ENCODE results near the gene BRINP1. TPM values are rescaled to one million over a fixed set of nuclear protein-coding genes. Genes with fewer than 3 reads are reported as not detected.

BRINP1 gene
- total RNA-seq, 1 experiment from 2014 or later: 14.0 TPM

DNA sequence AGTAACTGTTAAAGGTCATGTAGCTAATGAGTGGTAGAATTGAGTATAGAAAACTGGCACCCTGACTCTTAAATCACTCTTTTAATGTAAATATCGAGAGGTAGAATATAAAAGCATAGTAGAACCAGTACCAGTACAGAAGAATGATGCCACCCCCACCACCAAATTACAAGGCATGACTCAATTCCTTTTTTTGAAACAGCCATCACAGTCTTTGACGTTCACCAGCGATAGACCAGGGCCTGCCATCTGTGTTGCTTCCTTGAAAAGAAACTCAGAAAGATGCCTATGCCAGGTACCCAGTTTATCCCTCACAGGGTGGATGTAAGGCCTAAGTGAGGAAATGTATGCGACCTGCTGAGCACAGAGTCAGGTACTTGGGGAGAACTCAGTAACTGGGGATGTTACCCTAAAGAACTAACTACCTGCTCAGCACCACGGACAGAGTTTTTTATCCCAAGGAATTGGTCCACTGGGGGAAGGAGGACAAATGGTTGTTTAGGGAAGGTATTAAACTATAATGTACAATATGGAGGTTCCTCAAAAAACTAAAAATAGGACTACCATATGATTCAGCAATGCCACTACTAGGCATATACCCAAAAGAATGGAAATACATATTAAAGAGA is 116.5 kb downstream of the BRINP1 start:
- Mint-ChIP-seq H3K27me3 (ENCODE audit: low read depth) (no peaks in the 10 kb centered on the region), H3K9me3 (no peaks in the 10 kb centered on the region)

More for the DNA sequence above, 116.5 kb downstream of the BRINP1 start:
- H3K27ac ChIP-seq (ENCODE audit: insufficient read length, low read depth, low read length): no peak overlapping the region
- H3K27ac Mint-ChIP-seq: no peak overlapping the region; a peak in 1 of 7 replicates
- DNase-seq: no peak
- H3K4me1 ChIP-seq (ENCODE audit: insufficient read depth, low read length): no peaks in the 10 kb centered on the region
- no peak overlapping the region for H3K56ac ChIP-seq (ENCODE audit: insufficient read length, low read depth, low read length)
- no peaks in the 10 kb centered on the region for H4K20me1 ChIP-seq (ENCODE audit: control insufficient read depth, insufficient read depth, insufficient read length)
- H3K23ac ChIP-seq (ENCODE audit: insufficient read length, low read depth, low read length): no peak overlapping the region
- H3K4me3 Mint-ChIP-seq: no peak overlapping the region
- no peak overlapping the region for H2BK120ac ChIP-seq (ENCODE audit: low read depth, low read length, poor library complexity, severe bottlenecking)
- no peak overlapping the region for H2AK5ac ChIP-seq (ENCODE audit: insufficient read length, low read length)
- no peak overlapping the region for H2BK5ac ChIP-seq (ENCODE audit: insufficient read length, low read length)
- no peak overlapping the region for H2BK12ac ChIP-seq (ENCODE audit: insufficient read length, low read depth, low read length)
- H3K9me3 ChIP-seq (ENCODE audit: control insufficient read depth, low read depth, low read length): no peaks in the 10 kb centered on the region
- no peak overlapping the region for H3K4me2 ChIP-seq (ENCODE audit: insufficient read depth, insufficient read length, low read length)
- no peak overlapping the region for H3T11ph ChIP-seq (ENCODE audit: low read length)
- no peak overlapping the region for H3K18ac ChIP-seq (ENCODE audit: insufficient read length, low read depth, low read length)
- no peak overlapping the region for H2BK15ac ChIP-seq (ENCODE audit: low read depth, low read length)
- no peak overlapping the region for H4K91ac ChIP-seq (ENCODE audit: insufficient read length, low read depth, low read length)
- H2AFZ ChIP-seq (ENCODE audit: low read length): no peak overlapping the region
- H3K14ac ChIP-seq (ENCODE audit: insufficient read depth, low read length): no peak overlapping the region
- no peak overlapping the region for H3K9ac ChIP-seq (ENCODE audit: extremely low read depth, insufficient read length, low read length)
- H3K79me1 ChIP-seq (ENCODE audit: insufficient read depth, low read depth, low read length, poor library complexity, severe bottlenecking): no peaks in the 10 kb centered on the region
- peaks cover 3 to 10% of the 10 kb centered on the region in 2 experiments for H3K4me1 Mint-ChIP-seq
- no peak overlapping the region for H4K8ac ChIP-seq (replicated peaks; ENCODE audit: insufficient read length, low read depth, low read length)
- H3K27me3 ChIP-seq (ENCODE audit: insufficient read depth, low read length): no peaks in the 10 kb centered on the region
- TF ChIP-seq, protein P1, sequence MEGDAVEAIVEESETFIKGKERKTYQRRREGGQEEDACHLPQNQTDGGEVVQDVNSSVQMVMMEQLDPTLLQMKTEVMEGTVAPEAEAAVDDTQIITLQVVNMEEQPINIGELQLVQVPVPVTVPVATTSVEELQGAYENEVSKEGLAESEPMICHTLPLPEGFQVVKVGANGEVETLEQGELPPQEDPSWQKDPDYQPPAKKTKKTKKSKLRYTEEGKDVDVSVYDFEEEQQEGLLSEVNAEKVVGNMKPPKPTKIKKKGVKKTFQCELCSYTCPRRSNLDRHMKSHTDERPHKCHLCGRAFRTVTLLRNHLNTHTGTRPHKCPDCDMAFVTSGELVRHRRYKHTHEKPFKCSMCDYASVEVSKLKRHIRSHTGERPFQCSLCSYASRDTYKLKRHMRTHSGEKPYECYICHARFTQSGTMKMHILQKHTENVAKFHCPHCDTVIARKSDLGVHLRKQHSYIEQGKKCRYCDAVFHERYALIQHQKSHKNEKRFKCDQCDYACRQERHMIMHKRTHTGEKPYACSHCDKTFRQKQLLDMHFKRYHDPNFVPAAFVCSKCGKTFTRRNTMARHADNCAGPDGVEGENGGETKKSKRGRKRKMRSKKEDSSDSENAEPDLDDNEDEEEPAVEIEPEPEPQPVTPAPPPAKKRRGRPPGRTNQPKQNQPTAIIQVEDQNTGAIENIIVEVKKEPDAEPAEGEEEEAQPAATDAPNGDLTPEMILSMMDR (conservative IDR thresholded peaks at IDR 0.05): no peak
- H3K36me3 Mint-ChIP-seq (ENCODE audit: insufficient read depth in 1 of 3, low read depth in 3 of 3): peaks cover 0 to 5% (median 3%) of the 10 kb centered on the region in 3 experiments; a peak in 3 of 7 replicates
- H3K4ac ChIP-seq (ENCODE audit: low read depth, low read length): no peak overlapping the region
- no peak overlapping the region for H4K5ac ChIP-seq (ENCODE audit: insufficient read length, low read depth, low read length)
- H3K79me2 ChIP-seq (ENCODE audit: insufficient read depth, low read length): no peaks in the 10 kb centered on the region
- no peak overlapping the region for H2BK20ac ChIP-seq (ENCODE audit: low read depth, low read length, poor library complexity, severe bottlenecking)
- WGBS (ENCODE audit: extremely low coverage, insufficient read length, low lambda C conversion rate): no CpG with 5 or more reads among the region's 5 CpGs
- H3K23me2 ChIP-seq (ENCODE audit: insufficient read length, low read depth, low read length, poor library complexity, severe bottlenecking): no peaks in the 10 kb centered on the region

Measured in H9 (cell line).